Neutrophil (primary cell): ENCODE results near the gene ADAMTS17.

Experiments used
- H3K27ac ChIP-seq: fragments of 200-600 bp; sonication (generic); 2 replicates; pipeline ENCODE4 v1.5.1; 2016; ENCODE audit warnings: mild to moderate bottlenecking, moderate library complexity
- H3K27me3 ChIP-seq: fragments of 200-600 bp; sonication (generic); 2 replicates; pipeline ENCODE4 v1.6.0; 2016; ENCODE audit warnings: mild to moderate bottlenecking
- H3K36me3 ChIP-seq: fragments of 200-600 bp; sonication (generic); 2 replicates; pipeline ENCODE4 v1.5.1; 2017
- H3K4me1 ChIP-seq, 2 experiments: fragments of 200-600 bp in 1 of 2; sonication (generic) in 1 of 2; 1 replicate in 1 of 2; 2 replicates in 1 of 2; pipeline versions ENCODE4 v1.5.1 to v1.6.1; 2013 to 2016; ENCODE audit warnings: low read depth in 1 of 2, low read length in 1 of 2, mild to moderate bottlenecking in 1 of 2, moderate library complexity in 1 of 2; ENCODE audit not compliant: control insufficient read depth in 1 of 2, insufficient read depth in 1 of 2
- H3K4me3 ChIP-seq, 2 experiments: fragments of 200-600 bp in 1 of 2; sonication (generic) in 1 of 2; 1 replicate in 1 of 2; 2 replicates in 1 of 2; pipeline ENCODE4 v1.5.1; 2013 to 2016; ENCODE audit warnings: low read depth in 1 of 2, low read length in 1 of 2, mild to moderate bottlenecking in 1 of 2, moderate library complexity in 1 of 2
- H3K9me3 ChIP-seq: fragments of 200-600 bp; sonication (generic); 2 replicates; pipeline ENCODE4 v1.5.1; 2016
- CTCF ChIP-seq: fragments of 200-600 bp; sonication (generic); IDR thresholded peaks from 2 replicates; pipeline ENCODE4 v1.5.1; 2016; ENCODE audit warnings: antibody characterized with exemption

Gene ADAMTS17

DNA sequence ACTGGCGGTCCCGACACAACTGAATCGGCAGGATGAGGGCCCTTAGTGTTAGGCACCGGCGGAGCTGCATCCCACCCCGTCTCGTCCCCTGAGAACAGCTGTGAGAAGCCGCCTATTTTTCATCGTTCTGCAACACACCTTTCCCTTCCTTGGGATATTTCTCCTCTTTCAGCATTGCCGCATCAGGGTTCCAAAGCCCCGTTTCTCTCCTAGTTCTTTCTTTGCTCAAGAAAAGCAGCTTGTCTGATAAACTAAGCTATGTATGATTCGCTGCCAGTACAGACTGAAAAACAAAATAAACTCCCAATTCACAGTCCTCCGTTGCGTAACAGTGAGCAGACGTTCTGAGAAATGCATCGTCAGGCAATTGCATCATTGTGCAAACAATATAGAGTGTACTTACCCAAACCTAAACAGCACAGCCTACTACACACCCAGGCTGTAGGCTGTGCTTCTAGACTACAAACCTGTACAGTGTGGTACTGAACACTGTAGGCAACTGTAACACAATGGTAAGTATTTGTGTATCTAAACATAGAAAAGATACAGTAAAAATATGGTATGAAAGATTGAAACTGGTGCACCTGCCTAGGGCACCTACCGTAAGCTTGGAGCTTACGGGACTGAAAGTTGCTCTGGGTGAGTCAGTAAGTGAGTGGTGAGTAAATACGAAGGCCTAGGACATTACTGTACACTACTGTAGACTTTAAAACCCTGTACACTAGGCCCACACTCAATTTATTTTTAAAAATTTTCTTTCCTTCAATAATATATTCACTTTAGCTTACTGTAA, 8.9 kb upstream of the ADAMTS17 start:
- no peaks in the 10 kb centered on the region for H3K9me3 ChIP-seq
- peak overlapping the region; percentile 89 for H3K27ac ChIP-seq

DNA sequence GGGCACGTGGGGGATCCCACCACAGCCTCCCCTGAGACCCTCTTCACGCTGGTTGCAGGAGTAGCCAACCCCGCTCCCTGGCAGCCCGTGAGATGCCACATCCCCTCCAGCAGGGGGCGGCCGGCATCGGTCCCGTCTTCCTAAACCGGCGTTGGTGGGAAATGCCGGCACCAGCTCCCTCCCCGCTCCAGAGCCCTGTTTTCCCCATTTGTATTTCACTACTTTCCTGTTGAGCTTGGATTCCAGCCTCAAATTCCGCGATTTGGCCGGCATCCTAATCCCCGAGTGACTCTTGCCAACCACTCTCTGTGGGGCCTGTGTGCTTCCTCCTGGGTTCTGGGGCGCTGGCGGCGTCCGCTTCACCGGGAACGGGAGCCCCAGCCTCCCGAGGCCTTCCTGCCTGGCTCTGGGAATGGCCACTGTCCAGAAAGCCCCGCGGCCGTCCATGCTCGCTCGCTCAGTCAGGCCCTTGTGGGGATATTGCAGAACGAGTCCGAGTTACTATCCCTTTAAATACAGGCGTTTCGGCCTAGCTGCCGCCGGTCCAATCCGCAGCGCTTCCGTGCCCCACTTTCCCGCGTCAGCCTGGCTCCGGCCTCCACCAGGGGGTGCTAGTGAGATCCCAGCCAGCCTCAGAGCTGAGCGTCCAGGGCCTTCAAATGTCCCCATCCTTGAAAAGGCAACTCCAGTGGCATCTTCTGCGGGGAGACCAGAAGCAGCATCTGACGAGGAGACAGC, 8.1 kb upstream of the ADAMTS17 start:
- Histone ChIP-seq H3K4me3 (peak overlapping the region; percentile 72 to 96), H3K27ac (peak overlapping the region; percentile 89), H3K27me3 (peaks cover 22% of the 10 kb centered on the region), H3K36me3 (no peaks in the 10 kb centered on the region), H3K9me3 (no peaks in the 10 kb centered on the region), H3K4me1 (peaks cover 16 to 22% of the 10 kb centered on the region in 2 experiments)
- peak; percentile 94 for TF ChIP-seq CTCF

More for the DNA sequence above, 8.9 kb upstream of the ADAMTS17 start:
- TF ChIP-seq CTCF = no peak
- H3K27me3 ChIP-seq = peaks cover 21% of the 10 kb centered on the region
- no peaks in the 10 kb centered on the region for H3K36me3 ChIP-seq
- H3K4me1 ChIP-seq = peaks cover 16 to 22% of the 10 kb centered on the region in 2 experiments
- peak overlapping the region; percentile 72 to 96 for H3K4me3 ChIP-seq

GRCh38 chr15:100349321-100349695, 7.5 kb upstream of the ADAMTS17 start:
- Histone ChIP-seq H3K9me3 (no peaks in the 10 kb centered on the region), H3K27ac (peak overlapping the region; percentile 89), H3K36me3 (no peaks in the 10 kb centered on the region), H3K4me3 (peak overlapping the region; percentile 72 to 96), H3K27me3 (peaks cover 22% of the 10 kb centered on the region), H3K4me1 (peaks cover 16 to 22% of the 10 kb centered on the region in 2 experiments)
- no peak for TF ChIP-seq CTCF

DNA sequence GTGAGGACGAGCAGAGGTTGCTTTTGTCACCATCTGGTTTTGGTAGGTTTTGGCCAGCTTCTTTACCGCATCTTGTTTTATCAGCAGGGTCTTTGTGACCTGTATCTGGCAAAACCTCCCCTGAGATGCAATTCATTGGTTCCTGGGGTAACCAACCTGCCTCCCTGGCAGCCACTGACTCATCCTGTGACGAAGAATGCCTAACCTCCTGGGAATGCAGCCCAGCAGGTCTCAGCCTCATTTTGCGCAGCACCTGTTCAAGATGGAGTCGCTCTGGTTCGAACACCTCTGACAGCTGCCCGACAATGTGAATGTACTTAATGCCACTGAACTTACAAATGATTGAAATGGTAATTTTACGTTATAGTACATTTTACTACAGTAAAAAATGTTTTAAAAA, 6.8 kb upstream of the ADAMTS17 start:
- no peaks in the 10 kb centered on the region for H3K36me3 ChIP-seq
- H3K27ac ChIP-seq = no peak overlapping the region
- H3K4me1 ChIP-seq = peaks cover 16 to 22% of the 10 kb centered on the region in 2 experiments
- H3K4me3 ChIP-seq = no peak overlapping the region
- H3K9me3 ChIP-seq = no peaks in the 10 kb centered on the region
- H3K27me3 ChIP-seq = peaks cover 26% of the 10 kb centered on the region
- no peak for TF ChIP-seq CTCF

- TF ChIP-seq CTCF = no peak
Measured at GRCh38 chr15:100346866-100347512, 5.2 kb upstream of the ADAMTS17 start.

More at GRCh38 chr15:100346866-100347512, 5.2 kb upstream of the ADAMTS17 start:
- Histone ChIP-seq H3K27me3 (peaks cover 42% of the 10 kb centered on the region), H3K4me1 (peaks cover 16 to 26% of the 10 kb centered on the region in 2 experiments), H3K9me3 (no peaks in the 10 kb centered on the region), H3K36me3 (no peaks in the 10 kb centered on the region), H3K27ac (no peak overlapping the region), H3K4me3 (no peak overlapping the region)
